ENCODE data around the gene TNRC18. TPM values are rescaled to one million over a fixed set of nuclear protein-coding genes. Genes with fewer than 3 reads are reported as not detected.

TNRC18 gene
- total and polyA plus RNA-seq, 2 of the 8 experiments (the other 6 are each of a cell fraction or from before 2014, with no cell fraction given): 1.7 to 8.6 TPM

GRCh38 chr7:5373300-5373699 is 50.3 kb downstream of the TNRC18 start (continued):
- TF ChIP-seq PHF8 (conservative IDR thresholded peaks at IDR 0.05; ENCODE audit: low read depth, low read length): no peak
- TF ChIP-seq RXRA (IDR thresholded peaks at IDR 0.05; ENCODE audit: insufficient read depth, low read depth, low read length): no peak
